K562 (cell line): Measurements from ENCODE around the gene B3GAT3. TPM values are rescaled to one million over a fixed set of nuclear protein-coding genes. Genes with fewer than 3 reads are reported as not detected.
A peak's percentile ranks its signal among the peaks of the same experiment; 100 is the strongest.

ENCODE experiments used
- ADNP ChIP-seq: fragments of 200-800 bp; sonication (Bioruptor generic); IDR thresholded peaks from 2 replicates; pipeline ENCODE4 v1.6.1; 2016; ENCODE audit warnings: missing genetic modification characterization, missing compliant biosample characterization
- CBX5 ChIP-seq: IDR thresholded peaks from 2 replicates; pipeline ENCODE4 v1.6.1; 2014; ENCODE audit warnings: low read depth, borderline replicate concordance
- EGR1 ChIP-seq: fragments of 450-650 bp; conservative IDR thresholded peaks from 2 replicates; pipeline ENCODE4 v1.6.1; 2017; ENCODE audit warnings: mild to moderate bottlenecking
- FOXO4 ChIP-seq: fragments of 450-650 bp; formaldehyde crosslinking; IDR thresholded peaks from 2 replicates; pipeline ENCODE4 v1.4.0; 2020; ENCODE audit warnings: mild to moderate bottlenecking, moderate library complexity
- HMG20A ChIP-seq: fragments of 450-650 bp; formaldehyde crosslinking; conservative IDR thresholded peaks from 2 replicates; pipeline ENCODE4 v1.4.0; 2020; ENCODE audit warnings: mild to moderate bottlenecking, mixed read lengths
- HNRNPH1 ChIP-seq: fragments of 200-400 bp; formaldehyde crosslinking; optimal IDR thresholded peaks from 2 replicates; pipeline ENCODE3; 2017; ENCODE audit warnings: low read depth, mild to moderate bottlenecking, low read length, moderate library complexity
- HNRNPL ChIP-seq: fragments of 200-400 bp; formaldehyde crosslinking; IDR thresholded peaks from 2 replicates; pipeline ENCODE4 v1.6.1; 2017; ENCODE audit warnings: low read depth, mild to moderate bottlenecking, low read length
- KLF6 ChIP-seq: fragments of 250-450 bp; sonication (Bioruptor Pico); IDR thresholded peaks from 2 replicates; pipeline ENCODE4 v1.4.0; 2020; ENCODE audit warnings: mild to moderate bottlenecking, moderate library complexity, borderline replicate concordance
- MTA3 ChIP-seq: fragments of 450-650 bp; formaldehyde crosslinking; IDR thresholded peaks from 2 replicates; pipeline ENCODE4 v1.6.1; 2017; ENCODE audit warnings: mild to moderate bottlenecking, borderline replicate concordance
- NFATC3 ChIP-seq: fragments of 450-650 bp; IDR thresholded peaks from 2 replicates; pipeline ENCODE4 v1.6.1; 2017; ENCODE audit warnings: mild to moderate bottlenecking
- POLR2G ChIP-seq: fragments of 200-400 bp; formaldehyde crosslinking; IDR thresholded peaks from 2 replicates; pipeline ENCODE4 v1.6.1; 2017; ENCODE audit warnings: low read depth, mild to moderate bottlenecking, antibody characterized with exemption, low read length, moderate library complexity
- SMARCE1 ChIP-seq: fragments of 450-650 bp; IDR thresholded peaks from 2 replicates; pipeline ENCODE4 v1.7.1; 2016; ENCODE audit warnings: mild to moderate bottlenecking
- WHSC1 ChIP-seq: IDR thresholded peaks from one replicate; pipeline ENCODE4 v1.6.1; 2012; ENCODE audit warnings: low read length, control low read depth, inconsistent platforms
- XRCC5 ChIP-seq: fragments of 200-400 bp; formaldehyde crosslinking; IDR thresholded peaks from 2 replicates; pipeline ENCODE4 v1.6.1; 2017; ENCODE audit warnings: low read depth, mild to moderate bottlenecking, low read length
- ZFPM2 ChIP-seq: fragments of 250-450 bp; sonication (Bioruptor Pico); IDR thresholded peaks from 2 replicates; pipeline ENCODE4 v1.5.1; 2022; ENCODE audit warnings: mild to moderate bottlenecking
- ZNF232 ChIP-seq: sonication (generic); formaldehyde crosslinking; IDR thresholded peaks from 2 replicates; pipeline ENCODE4 v1.8.0; 2022; ENCODE audit warnings: mild to moderate bottlenecking, missing genetic modification reagents
- ZNF398 ChIP-seq: fragments of 250-450 bp; sonication (Bioruptor Pico); IDR thresholded peaks from 2 replicates; pipeline ENCODE4 v1.8.0; 2021; ENCODE audit warnings: moderate library complexity, mild to moderate bottlenecking, inconsistent platforms
- polyA plus RNA-seq, 8 experiments: library from polyadenylated mRNA; depleted of rRNA in 4 of 8; stranded (reverse) in 5 of 8; unstranded in 3 of 8; fragments of >200 nt; fragmentation: Nextera tagmentation in 2 of 8; fragmentation: Illumina TruSeq in 1 of 8; extraction: Ambion mirVana in 2 of 8; extraction: Trizol in 1 of 8; gene quantifications; 2 replicates each; pipeline versions ENCODE4 v1.2.1 to v1.2.3, GENCODE V29; 2011 to 2014; ENCODE audit warnings: inconsistent platforms in 1 of 8, missing spikeins in 1 of 8
- total RNA-seq, 7 experiments: library from RNA; depleted of rRNA in 6 of 7; stranded (reverse); fragments of >200 nt in 6 of 7; fragmentation: Illumina TruSeq in 2 of 7; extraction: Trizol in 2 of 7; gene quantifications; 2 replicates each; pipeline versions ENCODE4 v1.2.1 to v1.2.3, GENCODE V29; 2011 to 2021; ENCODE audit warnings: low replicate concordance in 1 of 7
- TF ChIP-seq, protein P1 (sequence below): fragments of 450-650 bp; IDR thresholded peaks from one replicate; pipeline ENCODE4 v1.6.1; 2018; ENCODE audit warnings: mild to moderate bottlenecking, moderate library complexity; ENCODE audit not compliant: partially characterized antibody
- TF ChIP-seq, protein P2 (sequence below): fragments of 450-650 bp; formaldehyde crosslinking; conservative IDR thresholded peaks from 2 replicates; pipeline ENCODE4 v1.4.0; 2022; ENCODE audit warnings: mild to moderate bottlenecking, missing genetic modification characterization
- TF ChIP-seq, protein P3 (sequence below): fragments of 450-650 bp; IDR thresholded peaks from 2 replicates; pipeline ENCODE4 v1.6.1; 2018; ENCODE audit not compliant: partially characterized antibody

B3GAT3 gene
- total and polyA plus RNA-seq, 9 of the 15 experiments (the other 6 are each of a cell fraction or from before 2014, with no cell fraction given): 0.30 to 64.0 (median 21.4) TPM

GRCh38 chr11:62665075-62665598 is 43.4 kb upstream of the B3GAT3 start, which contains the start of the genes C11orf98 and CSKMT (continued):
- TF ChIP-seq, protein P1, sequence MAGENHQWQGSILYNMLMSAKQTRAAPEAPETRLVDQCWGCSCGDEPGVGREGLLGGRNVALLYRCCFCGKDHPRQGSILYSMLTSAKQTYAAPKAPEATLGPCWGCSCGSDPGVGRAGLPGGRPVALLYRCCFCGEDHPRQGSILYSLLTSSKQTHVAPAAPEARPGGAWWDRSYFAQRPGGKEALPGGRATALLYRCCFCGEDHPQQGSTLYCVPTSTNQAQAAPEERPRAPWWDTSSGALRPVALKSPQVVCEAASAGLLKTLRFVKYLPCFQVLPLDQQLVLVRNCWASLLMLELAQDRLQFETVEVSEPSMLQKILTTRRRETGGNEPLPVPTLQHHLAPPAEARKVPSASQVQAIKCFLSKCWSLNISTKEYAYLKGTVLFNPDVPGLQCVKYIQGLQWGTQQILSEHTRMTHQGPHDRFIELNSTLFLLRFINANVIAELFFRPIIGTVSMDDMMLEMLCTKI: no peak
- TF ChIP-seq EGR1: peak; percentile 43; the same call in 1 of the 2 replicates
- no peak for TF ChIP-seq NFATC3
- TF ChIP-seq XRCC5: no peak
- TF ChIP-seq SMARCE1: no peak
- TF ChIP-seq FOXO4 (CRISPR knock-in tag): peak; percentile 72; the same call in 1 of the 2 replicates
- TF ChIP-seq ZFPM2 (CRISPR knock-in tag): peak; percentile 78; the same call in 1 of the 2 replicates
- peak; percentile 76 for TF ChIP-seq HNRNPH1
- TF ChIP-seq ADNP: no peak
- no peak for TF ChIP-seq KLF6 (CRISPR knock-in tag)
- no peak for TF ChIP-seq HMG20A (CRISPR knock-in tag)
- no peak for TF ChIP-seq HNRNPL
- TF ChIP-seq WHSC1: no peak
- TF ChIP-seq CBX5: no peak
- peak; percentile 100 for TF ChIP-seq POLR2G
- TF ChIP-seq ZNF398 (CRISPR knock-in tag): no peak
- TF ChIP-seq MTA3: peak; percentile 100
- TF ChIP-seq ZNF232 (CRISPR knock-in tag): no peak; the same call in 1 of the 2 replicates
- TF ChIP-seq, protein P2, sequence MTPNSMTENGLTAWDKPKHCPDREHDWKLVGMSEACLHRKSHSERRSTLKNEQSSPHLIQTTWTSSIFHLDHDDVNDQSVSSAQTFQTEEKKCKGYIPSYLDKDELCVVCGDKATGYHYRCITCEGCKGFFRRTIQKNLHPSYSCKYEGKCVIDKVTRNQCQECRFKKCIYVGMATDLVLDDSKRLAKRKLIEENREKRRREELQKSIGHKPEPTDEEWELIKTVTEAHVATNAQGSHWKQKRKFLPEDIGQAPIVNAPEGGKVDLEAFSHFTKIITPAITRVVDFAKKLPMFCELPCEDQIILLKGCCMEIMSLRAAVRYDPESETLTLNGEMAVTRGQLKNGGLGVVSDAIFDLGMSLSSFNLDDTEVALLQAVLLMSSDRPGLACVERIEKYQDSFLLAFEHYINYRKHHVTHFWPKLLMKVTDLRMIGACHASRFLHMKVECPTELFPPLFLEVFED (CRISPR knock-in tag): peak; percentile 95
- TF ChIP-seq, protein P3, sequence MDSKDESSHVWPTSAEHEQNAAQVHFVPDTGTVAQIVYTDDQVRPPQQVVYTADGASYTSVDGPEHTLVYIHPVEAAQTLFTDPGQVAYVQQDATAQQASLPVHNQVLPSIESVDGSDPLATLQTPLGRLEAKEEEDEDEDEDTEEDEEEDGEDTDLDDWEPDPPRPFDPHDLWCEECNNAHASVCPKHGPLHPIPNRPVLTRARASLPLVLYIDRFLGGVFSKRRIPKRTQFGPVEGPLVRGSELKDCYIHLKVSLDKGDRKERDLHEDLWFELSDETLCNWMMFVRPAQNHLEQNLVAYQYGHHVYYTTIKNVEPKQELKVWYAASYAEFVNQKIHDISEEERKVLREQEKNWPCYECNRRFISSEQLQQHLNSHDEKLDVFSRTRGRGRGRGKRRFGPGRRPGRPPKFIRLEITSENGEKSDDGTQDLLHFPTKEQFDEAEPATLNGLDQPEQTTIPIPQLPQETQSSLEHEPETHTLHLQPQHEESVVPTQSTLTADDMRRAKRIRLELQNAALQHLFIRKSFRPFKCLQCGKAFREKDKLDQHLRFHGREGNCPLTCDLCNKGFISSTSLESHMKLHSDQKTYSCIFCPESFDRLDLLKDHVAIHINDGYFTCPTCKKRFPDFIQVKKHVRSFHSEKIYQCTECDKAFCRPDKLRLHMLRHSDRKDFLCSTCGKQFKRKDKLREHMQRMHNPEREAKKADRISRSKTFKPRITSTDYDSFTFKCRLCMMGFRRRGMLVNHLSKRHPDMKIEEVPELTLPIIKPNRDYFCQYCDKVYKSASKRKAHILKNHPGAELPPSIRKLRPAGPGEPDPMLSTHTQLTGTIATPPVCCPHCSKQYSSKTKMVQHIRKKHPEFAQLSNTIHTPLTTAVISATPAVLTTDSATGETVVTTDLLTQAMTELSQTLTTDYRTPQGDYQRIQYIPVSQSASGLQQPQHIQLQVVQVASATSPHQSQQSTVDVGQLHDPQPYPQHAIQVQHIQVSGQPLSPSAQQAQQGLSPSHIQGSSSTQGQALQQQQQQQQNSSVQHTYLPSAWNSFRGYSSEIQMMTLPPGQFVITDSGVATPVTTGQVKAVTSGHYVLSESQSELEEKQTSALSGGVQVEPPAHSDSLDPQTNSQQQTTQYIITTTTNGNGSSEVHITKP: peak; percentile 46
